ENCODE data around the gene EVA1A.

The EVA1A gene

DNA sequence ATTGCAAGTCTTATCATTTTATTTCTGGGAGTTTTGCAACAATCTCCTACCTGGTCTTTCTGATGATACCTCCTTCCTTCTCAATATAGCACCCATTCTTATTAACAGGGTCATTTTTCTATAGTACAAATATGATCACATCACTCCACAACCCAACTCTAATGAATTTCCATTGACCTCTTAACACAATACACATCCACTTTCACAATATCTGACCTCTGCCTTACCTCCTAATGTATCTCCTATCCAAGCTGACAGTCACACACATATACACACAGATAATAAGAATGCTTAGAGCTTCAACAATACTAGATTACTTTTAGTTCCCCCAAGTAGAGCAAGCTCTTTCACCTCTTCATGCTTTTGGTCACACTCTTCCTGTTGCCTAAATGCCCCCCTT lies 40.9 kb downstream of the EVA1A start:
- CTCF ChIA-PET: interaction anchor here (1.8 kb wide), 1 partner anchor 89 kb away, joined by 4 read pairs; no protein-coding TSS in a partner anchor
- Histone ChIP-seq H3K36me3 (ENCODE audit: control insufficient read depth in 2 of 2, insufficient read depth in 1 of 2, low read length in 2 of 2) (no peaks in the 10 kb centered on the region), H3K27ac (ENCODE audit: extremely low read depth, low read depth, low read length) (no peak overlapping the region), H3K4me1 (ENCODE audit: control insufficient read depth, insufficient read depth, low read length) (no peaks in the 10 kb centered on the region), H3K9me3 (ENCODE audit: control insufficient read depth, insufficient read depth, low read depth, low read length) (no peaks in the 10 kb centered on the region), H3K4me3 (ENCODE audit: low read depth, low read length) (no peak overlapping the region)
- POLR2A ChIA-PET: no interaction called here
- no peak for TF ChIP-seq PRDM1 (tag by site-specific recombination; IDR thresholded peaks at IDR 0.05)

- no peaks in the 10 kb centered on the region for H3K36me3 ChIP-seq (ENCODE audit: control insufficient read depth in 2 of 2, insufficient read depth in 1 of 2, low read length in 2 of 2)
- H3K27ac ChIP-seq (ENCODE audit: extremely low read depth, low read depth, low read length): no peak overlapping the region
- CTCF ChIA-PET: interaction anchor here (0.5 to 1.8 kb wide), 2 partner anchors 90 to 109 kb away, joined by 3 to 4 read pairs; no protein-coding TSS in a partner anchor
These were observed 41.9 kb downstream of the EVA1A start for GRCh38 chr2:75518638-75519465.

GRCh38 chr2:75517547-75518230 lies 43.0 kb downstream of the EVA1A start:
- Histone ChIP-seq H3K36me3 (ENCODE audit: control insufficient read depth in 2 of 2, insufficient read depth in 1 of 2, low read length in 2 of 2) (no peaks in the 10 kb centered on the region), H3K9me3 (ENCODE audit: control insufficient read depth, insufficient read depth, low read depth, low read length) (no peaks in the 10 kb centered on the region), H3K27ac (ENCODE audit: extremely low read depth, low read depth, low read length) (no peak overlapping the region), H3K4me3 (ENCODE audit: low read depth, low read length) (no peak overlapping the region), H3K4me1 (ENCODE audit: control insufficient read depth, insufficient read depth, low read length) (no peaks in the 10 kb centered on the region)
- TF ChIP-seq ZNF112 (tag by site-specific recombination; IDR thresholded peaks at IDR 0.05): no peak
- TF ChIP-seq HIC1 (tag by site-specific recombination; IDR thresholded peaks at IDR 0.05): no peak
- no peak for TF ChIP-seq ZNF146 (tag by site-specific recombination; IDR thresholded peaks at IDR 0.05)
- no peak for TF ChIP-seq KLF8 (tag by site-specific recombination; IDR thresholded peaks at IDR 0.05)
- no peak for TF ChIP-seq ZNF114 (tag by site-specific recombination; IDR thresholded peaks at IDR 0.05)
- TF ChIP-seq TCF7L2 (IDR thresholded peaks at IDR 0.05; ENCODE audit: borderline replicate concordance, low read depth, low read length): no peak
- TF ChIP-seq ZNF677 (tag by site-specific recombination; IDR thresholded peaks at IDR 0.05): no peak
- no peak for TF ChIP-seq SP2 (tag by site-specific recombination; IDR thresholded peaks at IDR 0.05)
- no peak for TF ChIP-seq ZNF768 (tag by site-specific recombination; IDR thresholded peaks at IDR 0.05)
- no peak for TF ChIP-seq ZNF76 (tag by site-specific recombination; IDR thresholded peaks at IDR 0.05; ENCODE audit: borderline replicate concordance, low read depth)
- POLR2A ChIA-PET: no interaction called here
- CTCF ChIA-PET: no interaction called here

More at GRCh38 chr2:75518638-75519465, 41.9 kb downstream of the EVA1A start:
- no peak overlapping the region for H3K4me3 ChIP-seq (ENCODE audit: low read depth, low read length)
- POLR2A ChIA-PET: no interaction called here
- H3K4me1 ChIP-seq (ENCODE audit: control insufficient read depth, insufficient read depth, low read length): no peaks in the 10 kb centered on the region
- TF ChIP-seq GLIS2 (tag by site-specific recombination; IDR thresholded peaks at IDR 0.05) (no peak), ZNF677 (tag by site-specific recombination; IDR thresholded peaks at IDR 0.05) (no peak), ZNF37A (tag by site-specific recombination; IDR thresholded peaks at IDR 0.05) (no peak), ZNF610 (tag by site-specific recombination; IDR thresholded peaks at IDR 0.05; ENCODE audit: borderline replicate concordance) (no peak), ZNF837 (tag by site-specific recombination; IDR thresholded peaks at IDR 0.05) (no peak)
- TF ChIP-seq, protein P1, sequence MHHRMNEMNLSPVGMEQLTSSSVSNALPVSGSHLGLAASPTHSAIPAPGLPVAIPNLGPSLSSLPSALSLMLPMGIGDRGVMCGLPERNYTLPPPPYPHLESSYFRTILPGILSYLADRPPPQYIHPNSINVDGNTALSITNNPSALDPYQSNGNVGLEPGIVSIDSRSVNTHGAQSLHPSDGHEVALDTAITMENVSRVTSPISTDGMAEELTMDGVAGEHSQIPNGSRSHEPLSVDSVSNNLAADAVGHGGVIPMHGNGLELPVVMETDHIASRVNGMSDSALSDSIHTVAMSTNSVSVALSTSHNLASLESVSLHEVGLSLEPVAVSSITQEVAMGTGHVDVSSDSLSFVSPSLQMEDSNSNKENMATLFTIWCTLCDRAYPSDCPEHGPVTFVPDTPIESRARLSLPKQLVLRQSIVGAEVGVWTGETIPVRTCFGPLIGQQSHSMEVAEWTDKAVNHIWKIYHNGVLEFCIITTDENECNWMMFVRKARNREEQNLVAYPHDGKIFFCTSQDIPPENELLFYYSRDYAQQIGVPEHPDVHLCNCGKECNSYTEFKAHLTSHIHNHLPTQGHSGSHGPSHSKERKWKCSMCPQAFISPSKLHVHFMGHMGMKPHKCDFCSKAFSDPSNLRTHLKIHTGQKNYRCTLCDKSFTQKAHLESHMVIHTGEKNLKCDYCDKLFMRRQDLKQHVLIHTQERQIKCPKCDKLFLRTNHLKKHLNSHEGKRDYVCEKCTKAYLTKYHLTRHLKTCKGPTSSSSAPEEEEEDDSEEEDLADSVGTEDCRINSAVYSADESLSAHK (tag by site-specific recombination; IDR thresholded peaks at IDR 0.05): no peak
- no peaks in the 10 kb centered on the region for H3K9me3 ChIP-seq (ENCODE audit: control insufficient read depth, insufficient read depth, low read depth, low read length)
